Colonic mucosa (tissue), 4 donors: ENCODE data around the gene GTPBP3. TPM values are rescaled to one million over a fixed set of nuclear protein-coding genes. Genes with fewer than 3 reads are reported as not detected.

Source experiments
- DNase-seq: peaks from one replicate; pipeline ENCODE4 v3.0.0-alpha.2; 2020
- H3K27ac ChIP-seq: fragments of 200-600 bp; one replicate; pipeline ENCODE4 v1.8.0; 2021
- H3K27me3 ChIP-seq: fragments of 200-600 bp; one replicate; pipeline ENCODE4 v1.8.0; 2021
- H3K36me3 ChIP-seq: fragments of 200-600 bp; one replicate; pipeline ENCODE4 v1.8.0; 2021
- H3K4me1 ChIP-seq: fragments of 200-600 bp; one replicate; pipeline ENCODE4 v1.8.0; 2021; ENCODE audit warnings: mild to moderate bottlenecking
- H3K4me3 ChIP-seq: fragments of 200-600 bp; one replicate; pipeline ENCODE4 v1.8.0; 2021
- H3K9ac ChIP-seq, 2 donors: one replicate each; pipeline ENCODE4 v1.7.0; 2013; ENCODE audit warnings: control low read depth in 2 of 2, low read depth in 2 of 2, low read length in 2 of 2
- H3K9me3 ChIP-seq: fragments of 200-600 bp; one replicate; pipeline ENCODE4 v1.8.0; 2021
- CTCF ChIP-seq: fragments of 200-600 bp; IDR thresholded peaks from one replicate; pipeline ENCODE4 v1.8.0; 2022; ENCODE audit warnings: antibody characterized with exemption, mild to moderate bottlenecking
- intact Hi-C: fragments of 100-400 bp; cut with DNase I; formaldehyde crosslinking; loops from one replicate; pipeline ENCODE4 v1.14.1; 2022
- total RNA-seq, 2 donors: library from RNA; stranded (reverse); fragmentation: NEBNext Ultra II Directional in 1 of 2; extraction: Animal tissue kit (Norgen Biotek cat#: 25700) in 1 of 2; gene quantifications; one replicate each; pipeline ENCODE4 v1.2.1, GENCODE V29; 2021
- donor health status: healthy.
- donor health status: DM: no; HTN: no; CAD: no.
- donor health status: DM: no; HTN: no; CAD: no.

Gene GTPBP3
- total RNA-seq, 2 donors from 2014 or later: 15.4 to 26.9 TPM

GRCh38 chr19:17352608-17353280, 15.4 kb downstream of the GTPBP3 start:
- no peak overlapping the region for H3K9ac ChIP-seq
- no peaks in the 10 kb centered on the region for H3K27me3 ChIP-seq
- no peaks in the 10 kb centered on the region for H3K36me3 ChIP-seq
- no peaks in the 10 kb centered on the region for H3K4me1 ChIP-seq
- DNase-seq: no peak
- intact Hi-C loops: no loop called here
- H3K4me3 ChIP-seq: no peak overlapping the region
- TF ChIP-seq CTCF: no peak
- no peaks in the 10 kb centered on the region for H3K9me3 ChIP-seq
- no peak overlapping the region for H3K27ac ChIP-seq

DNA sequence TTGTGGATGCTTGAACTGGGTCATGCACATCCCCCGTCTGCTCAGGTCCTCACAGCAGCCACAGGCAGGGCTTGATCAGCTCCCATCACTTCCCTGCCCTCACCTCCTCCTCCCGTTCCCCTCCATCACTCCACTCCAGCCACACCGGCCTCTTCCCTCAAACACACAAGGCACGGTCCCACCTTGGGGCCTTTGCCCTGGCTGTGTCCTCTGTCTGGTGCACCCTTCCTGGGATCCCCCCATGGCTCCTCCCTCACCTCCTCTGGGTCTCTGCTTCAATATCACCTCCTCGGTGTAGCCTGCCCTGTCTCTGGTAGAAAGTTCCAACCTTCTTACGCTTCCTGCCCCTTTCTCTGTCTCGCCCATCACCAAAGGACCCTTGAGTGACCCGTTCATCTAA, 16.0 kb downstream of the GTPBP3 start:
- H3K27ac ChIP-seq: no peak overlapping the region
- DNase-seq: no peak
- no peaks in the 10 kb centered on the region for H3K9me3 ChIP-seq
- H3K4me3 ChIP-seq: no peak overlapping the region
- H3K36me3 ChIP-seq: no peaks in the 10 kb centered on the region
- no peak overlapping the region for H3K9ac ChIP-seq
- H3K4me1 ChIP-seq: no peaks in the 10 kb centered on the region
- intact Hi-C loops: no loop called here
- TF ChIP-seq CTCF: no peak
- no peaks in the 10 kb centered on the region for H3K27me3 ChIP-seq

- Histone ChIP-seq H3K9ac (no peak overlapping the region), H3K27ac (no peak overlapping the region)
- intact Hi-C loops: no loop called here
Observed at GRCh38 chr19:17357078-17357666, 19.8 kb downstream of the GTPBP3 start.

GRCh38 chr19:17357724-17358123, 20.4 kb downstream of the GTPBP3 start:
- TF ChIP-seq CTCF: no peak
- Histone ChIP-seq H3K27ac (no peak overlapping the region), H3K9me3 (no peaks in the 10 kb centered on the region), H3K27me3 (no peaks in the 10 kb centered on the region), H3K36me3 (no peaks in the 10 kb centered on the region), H3K4me1 (no peaks in the 10 kb centered on the region), H3K9ac (no peak overlapping the region), H3K4me3 (no peak overlapping the region)
- no peak for DNase-seq
- intact Hi-C loops: no loop called here

More at GRCh38 chr19:17357078-17357666, 19.8 kb downstream of the GTPBP3 start:
- Histone ChIP-seq H3K4me3 (no peak overlapping the region), H3K27me3 (no peaks in the 10 kb centered on the region), H3K36me3 (no peaks in the 10 kb centered on the region), H3K4me1 (no peaks in the 10 kb centered on the region), H3K9me3 (no peaks in the 10 kb centered on the region)
- no peak for DNase-seq
- no peak for TF ChIP-seq CTCF

DNA sequence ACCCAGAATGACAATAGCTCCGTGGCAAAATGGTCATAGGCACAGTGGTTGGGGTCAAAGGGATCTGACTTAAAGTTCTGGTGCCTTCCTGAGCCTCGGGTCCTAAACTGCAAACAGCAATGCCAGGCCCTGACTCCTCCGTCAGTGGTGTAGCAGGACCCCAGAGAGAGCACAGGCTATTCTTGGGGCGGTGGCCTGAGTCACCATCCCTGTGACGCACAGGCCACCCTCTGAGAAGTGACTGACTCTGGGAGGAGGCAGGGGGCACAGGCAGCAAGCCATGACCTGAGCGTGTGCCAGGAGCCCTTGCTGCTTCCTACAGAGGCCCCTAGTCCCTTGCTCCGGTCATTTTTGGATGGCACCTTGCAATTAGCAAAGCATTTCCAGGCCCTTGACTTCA, 21.0 kb downstream of the GTPBP3 start:
- no peak overlapping the region for H3K27ac ChIP-seq
- no peak overlapping the region for H3K4me3 ChIP-seq
- TF ChIP-seq CTCF: no peak
- intact Hi-C loops: no loop called here
- no peaks in the 10 kb centered on the region for H3K4me1 ChIP-seq
- H3K27me3 ChIP-seq: no peaks in the 10 kb centered on the region
- H3K9me3 ChIP-seq: no peaks in the 10 kb centered on the region
- no peaks in the 10 kb centered on the region for H3K36me3 ChIP-seq
- no peak for DNase-seq
- H3K9ac ChIP-seq: no peak overlapping the region
